ENCODE measurements around the gene CALHM2. TPM values are rescaled to one million over a fixed set of nuclear protein-coding genes. Genes with fewer than 3 reads are reported as not detected.

Gene CALHM2
- total and polyA plus RNA-seq, 2 donors (not counting 3 experiments of a cell fraction or from before 2014, with no cell fraction given) = 32.1 to 38.4 TPM

GRCh38 chr10:103431902-103432301 is 20.3 kb downstream of the CALHM2 start:
- BruUV-seq (replicated peaks) = no TSS peak
- no peak overlapping the region for H3K4me3 ChIP-seq (replicated peaks in 1 of 3; ENCODE audit: insufficient read depth in 1 of 3, low read depth in 1 of 3, low read length in 3 of 3)
- H3K36me3 ChIP-seq (ENCODE audit: control insufficient read depth in 2 of 2, extremely low read depth in 1 of 2, insufficient read depth in 2 of 2, low read length in 2 of 2) = peaks cover 16 to 29% of the 10 kb centered on the region in 2 experiments
- DNase-seq (ENCODE audit: low read depth, low spot score) (no peak), FAIRE-seq (no peak)
- H3K4me1 ChIP-seq (ENCODE audit: control insufficient read depth, extremely low read depth, insufficient read depth, low read length) = peaks cover 9% of the 10 kb centered on the region
- dilution Hi-C loops (cut with MboI; ENCODE audit: extremely low pct_ligation_motif_present, low sequenced_read_pairs) (no loop called here), intact Hi-C loops (cut with micrococcal nuclease) (loop anchor here (5.0 kb wide), 1 partner anchor 50 kb away; no protein-coding TSS in a partner anchor)
- H3K9me1 ChIP-seq (replicated peaks; ENCODE audit: control insufficient read depth, extremely low read depth, insufficient read depth, low read length) = no peaks in the 10 kb centered on the region
- ChIA-PET POLR2A (no interaction called here), CTCF (interaction anchor here (1.2 kb wide), 1 partner anchor 161 kb away, joined by 4 read pairs; no protein-coding TSS in a partner anchor)
- H3K9me3 ChIP-seq (replicated peaks; ENCODE audit: control insufficient read depth, insufficient read depth, low read length) = no peaks in the 10 kb centered on the region
- H4K20me1 ChIP-seq (replicated peaks; ENCODE audit: control insufficient read depth, extremely low read depth, insufficient read depth, low read length) = no peaks in the 10 kb centered on the region
- H3K4me2 ChIP-seq (ENCODE audit: insufficient read depth, low read length) = no peak overlapping the region
- TF ChIP-seq MYC (IDR thresholded peaks at IDR 0.05; ENCODE audit: low read depth, low read length) (no peak), POLR2A (IDR thresholded peaks at IDR 0.05; ENCODE audit: low read depth, low read length) (no peak), POLR2AphosphoS5 (IDR thresholded peaks at IDR 0.05; ENCODE audit: insufficient read depth, low read depth, low read length) (no peak), FOS (IDR thresholded peaks at IDR 0.05; ENCODE audit: borderline replicate concordance, insufficient read depth, low read length) (no peak), EZH2 (IDR thresholded peaks at IDR 0.05; ENCODE audit: borderline replicate concordance, low read depth, low read length, severe bottlenecking) (no peak), JUN (IDR thresholded peaks at IDR 0.05; ENCODE audit: borderline replicate concordance, insufficient read depth, insufficient read length, low read depth) (no peak), GATA2 (IDR thresholded peaks at IDR 0.05; ENCODE audit: insufficient read depth, insufficient read length, low read depth, low read length) (no peak), CTCF (IDR thresholded peaks at IDR 0.05; ENCODE audit: extremely low read depth in 1 of 2, insufficient read depth in 1 of 2, low read depth in 1 of 2, low read length in 2 of 2) (no peak)
- TF ChIP-seq, protein P1, sequence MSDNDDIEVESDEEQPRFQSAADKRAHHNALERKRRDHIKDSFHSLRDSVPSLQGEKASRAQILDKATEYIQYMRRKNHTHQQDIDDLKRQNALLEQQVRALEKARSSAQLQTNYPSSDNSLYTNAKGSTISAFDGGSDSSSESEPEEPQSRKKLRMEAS (IDR thresholded peaks at IDR 0.05; ENCODE audit: insufficient read depth, insufficient read length) = no peak
- no peaks in the 10 kb centered on the region for H3K79me2 ChIP-seq (ENCODE audit: control insufficient read depth, insufficient read depth, low read length)
- H3K27ac ChIP-seq (ENCODE audit: insufficient read depth, low read depth, low read length) = no peak overlapping the region
- H3K9ac ChIP-seq (replicated peaks; ENCODE audit: extremely low read depth, insufficient read depth, low read length) = no peak overlapping the region
- H3K27me3 ChIP-seq (ENCODE audit: control insufficient read depth in 2 of 2, insufficient read depth in 2 of 2, low read length in 2 of 2) = no peaks in the 10 kb centered on the region
- no peak overlapping the region for H2AFZ ChIP-seq (ENCODE audit: low read depth, low read length)

Measured in endothelial cell of umbilical vein (primary cell).